D721Med (cell line): ENCODE results near the gene IL20RA.

Experiments
- DNase-seq: peaks from one replicate; pipeline ENCODE4 v3.0.0; 2011; ENCODE audit warnings: low spot score; ENCODE audit not compliant: insufficient read length
- FAIRE-seq: peaks from 2 replicates; lab custom pipeline; 2011; peaks lifted over from hg19 to GRCh38; lab: Jason Lieb, UNC
- CTCF ChIP-seq: IDR thresholded peaks from 2 replicates; pipeline ENCODE4 v1.5.1; 2012; ENCODE audit warnings: mild to moderate bottlenecking, control low read depth; ENCODE audit not compliant: insufficient read depth; ENCODE audit errors: missing control alignments

Gene IL20RA

GRCh38 chr6:137067399-137067798, 22.6 kb upstream of the IL20RA start:
- no peak for FAIRE-seq
- no peak for DNase-seq
- TF ChIP-seq CTCF = no peak

GRCh38 chr6:137058037-137058436, 13.3 kb upstream of the IL20RA start:
- DNase-seq = no peak
- no peak for TF ChIP-seq CTCF
- FAIRE-seq = no peak

- TF ChIP-seq CTCF = no peak
- DNase-seq (no peak), FAIRE-seq (no peak)
Observed at GRCh38 chr6:137056121-137056880, 11.5 kb upstream of the IL20RA start.

GRCh38 chr6:137051790-137052472, 7.2 kb upstream of the IL20RA start:
- FAIRE-seq (no peak), DNase-seq (no peak)
- no peak for TF ChIP-seq CTCF

- DNase-seq (no peak), FAIRE-seq (no peak)
- TF ChIP-seq CTCF = no peak
Observed at GRCh38 chr6:137049095-137049494, 4.3 kb upstream of the IL20RA start.

GRCh38 chr6:137046871-137047412, 2.2 kb upstream of the IL20RA start:
- no peak for DNase-seq
- no peak for FAIRE-seq

More at GRCh38 chr6:137046871-137047412, 2.2 kb upstream of the IL20RA start:
- TF ChIP-seq CTCF = no peak
